NCI-H2107 treated with DMSO at 0.1 percent for 48 hours (cell line): ENCODE measurements around the gene OR51B6.
"Not testable (repeated sequence)": the region's sequence is repeated elsewhere in the genome, so short reads cannot be mapped to it uniquely, and the experiment has no call there.

Experiments
- DNase-seq: peaks from one replicate; lab custom pipeline; 2025; ENCODE audit not compliant: unreplicated experiment; lab: John Stamatoyannopoulos, UW

Gene OR51B6, protein sequence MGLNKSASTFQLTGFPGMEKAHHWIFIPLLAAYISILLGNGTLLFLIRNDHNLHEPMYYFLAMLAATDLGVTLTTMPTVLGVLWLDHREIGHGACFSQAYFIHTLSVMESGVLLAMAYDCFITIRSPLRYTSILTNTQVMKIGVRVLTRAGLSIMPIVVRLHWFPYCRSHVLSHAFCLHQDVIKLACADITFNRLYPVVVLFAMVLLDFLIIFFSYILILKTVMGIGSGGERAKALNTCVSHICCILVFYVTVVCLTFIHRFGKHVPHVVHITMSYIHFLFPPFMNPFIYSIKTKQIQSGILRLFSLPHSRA

DNA sequence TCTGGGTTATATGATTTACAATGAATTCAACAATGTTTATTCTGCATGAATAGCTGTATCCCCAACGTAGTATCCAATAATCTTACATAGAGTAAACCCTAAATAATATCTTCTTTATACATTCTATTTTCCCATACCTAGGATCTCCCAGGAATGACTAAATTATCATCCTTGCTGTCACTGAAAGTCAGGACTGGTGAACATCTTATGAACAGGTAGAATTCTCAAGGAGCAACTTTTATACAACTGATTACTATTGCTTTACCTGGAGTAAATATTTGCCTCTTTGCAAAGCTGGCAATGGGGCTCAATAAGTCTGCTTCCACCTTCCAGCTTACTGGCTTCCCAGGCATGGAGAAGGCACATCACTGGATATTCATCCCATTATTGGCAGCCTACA, at the start of gene OR51B6:
OR51B6 (plus strand) TSS at position 301 of the 400 bp plus-strand sequence; CDS start at position 301, 0 bp downstream.
- no peak for DNase-seq

DNA sequence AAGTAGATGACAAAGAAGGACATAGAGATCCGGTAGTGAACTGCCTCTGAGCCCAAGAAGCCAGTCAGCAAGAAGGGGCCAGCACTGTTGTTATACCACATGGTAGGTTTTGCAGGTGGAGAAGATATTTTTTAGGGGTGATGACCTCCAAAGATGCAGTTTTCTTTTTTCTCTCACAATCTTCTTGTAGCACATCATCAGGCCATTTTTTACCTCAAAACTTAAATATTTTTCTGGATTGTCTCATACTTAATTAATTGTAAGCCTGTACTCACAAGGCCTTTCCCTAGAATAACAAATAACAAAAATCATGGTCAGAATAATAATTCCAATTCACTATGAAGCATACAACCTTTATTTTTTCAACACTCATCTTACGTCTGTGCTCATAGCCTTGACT, 49.5 kb upstream of the OR51B6 start, which contains the start of gene OR51B4:
OR51B4 (minus strand) TSS at position 101 of the 400 bp plus-strand sequence; CDS start at position 101, 0 bp downstream.
- no peak for DNase-seq

DNA sequence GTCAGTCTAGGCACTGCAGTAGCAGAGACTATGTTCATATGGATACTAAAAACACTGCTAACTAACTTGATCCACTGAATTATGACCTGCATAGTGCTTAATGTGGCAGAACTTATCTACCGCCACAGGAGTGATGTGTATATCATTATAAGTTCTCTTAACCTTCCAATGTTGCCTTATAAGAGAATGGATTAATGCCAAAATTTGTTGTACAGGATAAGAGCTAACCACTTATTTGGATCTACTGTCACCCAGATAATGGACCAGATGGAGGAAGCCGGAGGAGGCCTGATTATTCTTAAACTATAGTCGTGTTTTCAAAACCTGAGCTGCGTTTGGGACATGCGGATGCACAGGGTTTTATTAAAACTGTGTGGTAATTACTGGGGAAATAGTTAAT, 47.7 kb upstream of the OR51B6 start:
- DNase-seq = no peak

DNA sequence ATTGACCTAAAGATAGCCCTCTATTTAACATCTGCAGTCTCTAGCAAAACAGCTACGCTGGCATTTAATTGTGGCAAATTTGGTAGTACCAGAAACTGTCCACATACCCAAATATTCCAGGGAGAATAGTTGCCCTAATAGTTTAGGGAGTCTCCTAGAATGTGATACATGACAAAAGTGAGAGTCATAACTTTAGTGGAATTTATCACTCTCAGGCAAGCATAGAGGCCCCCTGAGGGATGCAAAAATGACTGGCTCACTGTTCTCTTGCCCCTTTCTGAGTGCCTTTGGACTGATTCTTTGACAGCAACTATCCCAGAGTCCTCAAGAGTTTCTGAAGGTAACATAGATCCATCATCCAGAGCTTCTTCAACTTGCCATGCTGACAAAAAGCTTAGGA, 47.3 kb upstream of the OR51B6 start:
- no peak for DNase-seq

DNA sequence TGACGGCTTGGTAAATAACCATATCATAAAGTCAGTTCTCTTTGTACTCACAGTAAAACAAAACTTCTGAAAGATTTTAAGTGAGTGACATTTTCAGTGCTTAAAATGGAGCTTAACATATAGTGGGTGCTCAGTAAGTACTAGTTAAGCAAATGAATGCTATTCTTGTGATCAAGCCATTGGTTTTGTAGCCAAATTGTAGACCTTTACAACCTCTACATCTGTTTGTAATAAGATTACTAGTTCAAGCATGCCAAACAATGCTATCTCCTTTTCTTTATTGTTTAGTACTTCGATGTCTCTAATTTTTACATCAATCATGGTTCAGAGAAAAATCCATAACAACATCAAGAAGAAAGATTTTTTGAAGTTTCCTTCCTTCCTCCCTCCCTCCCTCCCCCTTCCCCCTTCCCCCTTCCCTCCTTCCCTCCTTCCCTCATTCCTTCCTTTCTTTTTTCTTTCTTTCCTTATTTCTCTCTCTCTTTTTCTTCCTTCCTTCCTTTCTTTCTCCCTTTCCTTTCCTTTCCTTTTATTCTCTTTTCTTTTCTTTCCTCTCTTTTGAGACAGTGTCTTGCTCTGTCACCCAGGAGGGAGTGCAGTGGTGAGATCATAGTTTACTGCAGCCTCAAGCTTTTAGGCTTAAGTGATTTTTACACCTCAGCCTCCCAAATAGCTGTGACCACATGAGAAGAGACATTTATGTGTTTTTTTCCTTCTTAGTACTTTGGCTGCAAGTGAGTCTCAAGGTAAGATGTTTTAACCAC, 43.9 kb upstream of the OR51B6 start:
- DNase-seq = no peak

DNA sequence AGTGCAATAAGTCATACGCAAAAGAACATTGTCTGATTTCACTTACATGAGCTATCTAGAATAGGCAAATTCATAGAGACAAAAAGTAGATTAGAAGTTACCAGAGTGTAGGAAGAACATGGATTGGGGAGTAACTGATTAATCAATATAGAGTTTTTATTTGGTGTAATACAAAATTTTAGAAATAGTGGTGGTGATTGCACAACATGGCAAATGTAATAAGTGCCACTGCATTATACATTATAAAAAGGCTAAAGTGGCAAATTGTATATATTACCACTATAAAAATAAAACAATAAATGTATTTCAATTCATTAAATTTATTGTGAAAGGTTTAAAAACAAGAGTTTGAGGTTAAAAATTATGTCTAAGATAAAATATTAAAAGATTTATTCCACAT, 40.9 kb upstream of the OR51B6 start:
- DNase-seq = no peak

DNA sequence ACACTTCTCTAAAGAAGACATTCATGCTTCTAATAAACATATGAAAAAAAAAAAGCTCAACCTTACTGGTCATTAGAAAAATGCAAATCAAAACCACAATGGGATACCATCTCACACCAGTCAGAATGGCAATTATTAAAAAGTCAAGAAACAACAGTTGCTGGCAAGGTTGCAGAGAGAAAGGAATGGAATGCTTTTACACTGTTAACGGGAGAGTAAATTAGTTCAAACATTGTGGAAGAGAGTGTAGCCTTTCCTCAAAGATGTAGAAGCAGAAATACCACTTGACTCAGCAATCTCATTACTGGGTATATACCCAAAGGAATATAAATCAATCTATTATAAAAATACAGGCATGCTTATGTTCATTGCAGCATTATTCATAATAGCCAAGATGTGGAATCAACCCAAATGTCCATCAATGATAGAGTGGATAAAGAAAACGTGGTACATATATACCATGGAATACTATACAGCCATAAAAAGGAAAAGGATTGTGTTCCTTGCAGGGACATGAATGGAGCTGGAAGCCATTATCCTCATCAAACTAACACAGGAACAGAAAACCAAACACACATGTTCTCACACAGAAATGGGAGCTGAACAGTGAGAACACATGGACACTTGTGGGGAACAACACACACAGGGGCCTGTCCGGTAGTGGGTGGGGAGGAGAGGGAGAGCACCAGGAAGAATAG, 37.8 kb upstream of the OR51B6 start:
- DNase-seq = not testable (repeated sequence)

DNA sequence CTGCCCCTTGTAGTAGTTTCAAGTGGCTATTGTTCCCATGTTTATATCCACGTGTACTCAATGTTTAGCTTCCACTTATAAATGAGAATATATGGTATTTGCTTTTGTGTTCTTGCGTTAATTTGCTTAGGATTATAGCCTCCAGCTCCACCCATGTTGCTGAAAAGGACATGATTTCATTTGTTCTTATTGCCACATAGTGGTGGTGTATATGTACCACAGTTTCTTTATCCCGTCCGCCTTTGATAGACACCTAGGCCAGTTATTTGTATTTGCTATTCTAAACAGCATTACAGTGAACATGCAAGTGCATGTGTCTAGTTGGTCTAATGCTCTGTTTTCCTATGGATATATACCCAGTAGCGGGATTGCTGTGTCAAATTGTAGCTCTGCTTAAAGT, 34.0 kb upstream of the OR51B6 start:
- no peak for DNase-seq

DNA sequence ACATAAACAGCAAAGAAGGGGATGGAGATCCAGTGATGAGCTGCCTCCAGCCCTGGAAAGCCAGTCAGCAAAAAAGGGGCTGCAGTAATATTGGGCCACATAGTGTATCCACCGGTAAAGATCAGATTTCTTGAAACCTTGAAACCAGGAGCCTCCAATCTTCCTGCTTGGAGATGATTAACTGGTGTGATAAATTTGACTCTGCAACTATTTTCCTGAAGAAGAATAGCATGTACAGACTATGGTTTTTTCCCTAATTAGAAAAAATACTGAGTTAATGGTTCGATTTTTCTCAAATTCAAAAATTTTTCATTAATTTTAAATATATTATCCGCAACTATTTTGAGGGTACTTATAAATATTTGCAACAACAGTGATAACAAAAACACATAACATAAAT, 27.1 kb upstream of the OR51B6 start, which contains the start of gene OR51B2:
OR51B2 (minus strand) TSS at position 101 of the 400 bp plus-strand sequence; CDS start at position 101, 0 bp downstream.
- no peak for DNase-seq

DNA sequence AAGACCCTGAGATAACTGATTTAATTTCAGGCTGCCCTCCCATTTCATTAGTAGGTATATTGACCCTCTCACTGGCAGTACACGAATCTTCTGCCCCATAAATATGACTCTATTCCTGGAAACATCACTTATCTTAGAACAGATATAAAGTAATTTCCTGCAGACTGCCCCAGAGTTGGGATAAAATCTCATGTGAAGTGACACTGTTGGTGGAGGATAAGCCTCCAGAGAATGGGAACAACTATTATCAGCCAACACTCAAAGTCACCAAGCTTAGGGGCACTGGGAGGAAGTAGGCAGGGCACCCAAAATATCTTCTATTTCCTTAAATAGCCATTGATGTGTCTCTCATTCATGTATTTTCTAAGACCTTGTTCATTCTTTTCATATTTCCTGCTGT, 16.1 kb upstream of the OR51B6 start:
- DNase-seq = no peak

DNA sequence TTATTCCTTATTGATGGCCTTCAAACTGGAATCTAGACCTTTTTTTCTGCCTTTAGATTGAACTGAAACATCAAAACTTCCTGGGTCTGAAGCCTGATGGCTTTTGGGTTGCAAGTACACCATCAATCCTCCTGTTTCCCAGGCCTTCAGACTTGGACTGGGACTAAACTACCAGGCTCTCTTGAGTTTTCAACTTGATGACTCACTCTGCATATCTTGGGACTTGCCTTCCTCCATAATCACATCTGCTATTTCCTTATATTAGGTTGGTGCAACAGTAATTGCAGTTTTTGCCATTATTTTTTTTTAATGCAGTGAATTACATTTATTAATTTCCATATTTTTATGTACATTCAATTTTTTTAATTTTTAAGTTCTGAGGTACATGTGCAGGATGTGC, 15.0 kb upstream of the OR51B6 start:
- no peak for DNase-seq

DNA sequence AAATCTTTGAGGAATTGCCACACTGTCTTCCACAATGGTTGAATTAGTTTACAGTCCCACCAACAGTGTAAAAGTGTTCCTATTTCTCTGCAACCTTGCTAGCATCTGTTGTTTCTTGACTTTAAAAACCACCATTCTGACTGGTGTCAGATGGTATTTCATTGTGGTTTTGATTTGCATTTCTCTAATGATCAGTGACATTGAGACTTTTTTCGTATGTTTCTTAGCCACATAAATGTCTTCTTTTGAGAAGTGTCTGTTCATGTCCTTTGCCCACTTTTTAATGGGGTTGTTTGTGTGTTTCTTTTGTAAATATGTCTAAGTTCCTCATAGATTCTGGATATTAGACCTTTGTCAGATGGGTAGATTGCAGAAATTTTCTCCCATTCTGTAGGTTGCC, 14.1 kb upstream of the OR51B6 start:
- not testable (repeated sequence) for DNase-seq

DNA sequence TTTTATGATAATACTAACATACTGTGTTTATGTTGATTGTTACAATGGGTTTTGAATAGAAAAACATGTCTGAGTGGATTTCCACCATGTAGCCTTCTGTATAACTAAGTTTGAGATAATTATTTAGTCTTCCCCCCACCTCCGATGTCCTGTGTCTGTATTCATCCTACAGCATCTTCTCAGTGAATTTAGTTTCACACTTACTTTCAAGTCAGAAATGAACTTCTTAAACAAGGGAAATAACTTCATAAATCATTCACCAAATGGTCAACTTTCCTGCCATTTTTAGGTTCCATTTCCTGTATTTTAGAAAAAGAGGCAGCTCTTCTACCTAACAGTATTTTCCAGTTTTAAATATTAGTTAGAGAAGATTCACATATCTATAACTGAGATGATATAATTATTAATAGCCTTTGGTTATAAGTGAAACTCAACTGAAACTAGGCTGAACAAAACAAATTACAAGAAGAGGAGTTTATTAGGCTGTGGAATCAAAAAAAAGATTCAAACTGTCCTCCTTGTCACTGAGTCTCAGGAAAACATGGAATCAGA, 11.5 kb upstream of the OR51B6 start:
- DNase-seq = no peak

DNA sequence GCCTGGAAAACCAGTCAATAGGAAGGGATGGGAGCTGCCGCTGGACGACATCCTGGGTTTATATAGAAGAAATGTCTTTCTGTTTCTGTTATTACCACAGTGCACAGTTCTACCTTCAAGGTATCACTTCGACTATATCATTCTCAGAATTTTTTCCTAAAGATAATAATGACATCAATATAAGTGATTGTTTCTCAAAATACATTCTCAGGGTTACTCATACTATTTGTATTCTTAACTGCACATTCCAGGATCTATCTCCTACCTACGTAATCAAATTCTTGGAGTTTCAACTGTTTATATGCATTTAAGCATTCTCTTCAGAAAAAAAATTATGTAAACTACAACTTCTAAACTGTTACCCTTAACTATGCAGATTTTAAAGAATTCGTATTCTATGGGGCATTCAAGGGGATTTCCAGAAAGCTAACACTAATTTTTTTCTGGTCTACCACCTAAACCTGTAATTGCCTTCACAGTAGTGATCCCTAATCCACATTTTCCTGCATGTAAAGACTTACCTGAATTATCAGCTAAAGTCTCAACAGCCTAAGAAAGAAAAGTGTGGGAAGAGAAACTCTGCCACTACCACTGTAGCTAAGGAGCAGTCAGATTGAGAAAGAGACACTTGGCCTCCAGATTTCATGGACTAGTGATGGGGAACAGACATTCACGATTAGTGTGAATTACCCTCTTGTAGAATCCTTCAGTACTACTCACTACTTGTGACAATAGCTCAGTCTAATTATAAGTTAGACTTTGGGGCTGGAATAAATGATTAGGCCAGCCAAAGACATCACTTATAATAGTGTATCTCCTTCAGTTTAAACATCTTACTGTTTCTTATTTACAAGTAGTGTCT, 7.6 kb upstream of the OR51B6 start, which contains the start of gene OR51B5:
OR51B5 (minus strand) TSS at position 51 of the 862 bp plus-strand sequence; CDS start at position 51, 0 bp downstream.
- no peak for DNase-seq

DNA sequence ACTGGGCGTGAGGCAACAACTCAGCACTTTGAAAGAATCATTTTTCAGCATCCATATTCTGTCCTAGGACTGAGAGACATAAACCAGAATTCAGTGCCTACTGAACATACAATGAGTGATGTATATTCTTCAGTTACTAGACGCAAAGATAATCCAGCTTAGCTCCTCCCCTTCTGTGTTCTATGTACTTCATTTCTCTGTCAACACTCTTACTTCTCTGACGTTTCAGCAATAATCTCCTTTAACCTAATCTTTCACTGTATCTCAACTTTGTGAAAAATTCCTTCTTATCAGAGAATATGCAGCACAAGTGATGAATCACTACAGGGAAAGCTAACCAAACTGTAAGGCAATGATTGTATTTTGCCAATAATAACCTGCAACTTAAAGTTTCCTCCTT, 5.5 kb upstream of the OR51B6 start:
- DNase-seq = no peak

DNA sequence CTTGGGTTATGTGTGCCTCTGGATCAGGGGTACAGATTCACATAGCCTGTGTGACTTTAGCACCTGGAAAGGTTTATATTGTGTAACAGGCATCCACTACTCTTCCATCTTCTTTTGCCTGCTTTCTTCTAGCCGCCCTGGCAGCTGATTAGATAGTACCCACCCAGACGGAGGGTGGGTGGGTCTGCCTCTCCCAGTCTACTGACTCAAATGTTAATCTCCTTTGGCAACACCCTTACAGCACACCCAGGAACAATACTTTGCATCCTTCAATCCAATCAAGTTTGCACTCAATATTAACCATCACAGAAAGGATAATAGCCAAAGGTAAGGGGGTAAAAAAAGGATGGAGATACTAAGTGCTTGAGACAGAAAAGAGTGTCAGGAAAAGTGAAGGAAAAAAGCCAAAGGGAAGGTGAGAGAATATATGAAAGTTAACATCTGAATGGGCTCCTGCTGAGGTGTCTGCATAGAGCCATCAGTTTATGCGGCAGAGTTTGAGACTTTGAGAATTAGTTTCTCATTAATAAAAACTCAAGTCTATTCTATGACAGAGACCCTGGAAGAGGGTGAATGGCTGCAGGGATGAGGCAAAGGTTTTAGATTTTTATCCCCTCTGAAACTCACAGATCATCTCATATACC, 2.6 kb upstream of the OR51B6 start:
- no peak for DNase-seq

DNA sequence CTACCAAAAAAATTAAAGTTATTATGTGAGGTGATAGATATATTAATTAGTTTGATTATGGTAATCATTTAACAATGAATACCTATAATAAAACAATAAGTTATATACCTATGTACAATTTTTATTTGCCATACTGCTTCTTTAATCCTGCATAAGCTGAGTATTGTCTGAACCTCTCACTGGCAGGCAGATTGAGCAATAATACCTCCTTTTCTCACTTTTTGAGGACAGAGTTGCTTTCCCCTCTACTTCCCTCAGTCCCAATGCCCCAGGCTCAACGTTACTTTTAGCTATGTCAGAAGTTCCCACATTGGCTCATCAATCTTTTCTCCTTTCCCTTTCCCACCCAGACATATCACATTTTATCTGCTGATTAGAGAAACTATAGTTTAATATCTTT, 1.8 kb upstream of the OR51B6 start:
- no peak for DNase-seq

DNA sequence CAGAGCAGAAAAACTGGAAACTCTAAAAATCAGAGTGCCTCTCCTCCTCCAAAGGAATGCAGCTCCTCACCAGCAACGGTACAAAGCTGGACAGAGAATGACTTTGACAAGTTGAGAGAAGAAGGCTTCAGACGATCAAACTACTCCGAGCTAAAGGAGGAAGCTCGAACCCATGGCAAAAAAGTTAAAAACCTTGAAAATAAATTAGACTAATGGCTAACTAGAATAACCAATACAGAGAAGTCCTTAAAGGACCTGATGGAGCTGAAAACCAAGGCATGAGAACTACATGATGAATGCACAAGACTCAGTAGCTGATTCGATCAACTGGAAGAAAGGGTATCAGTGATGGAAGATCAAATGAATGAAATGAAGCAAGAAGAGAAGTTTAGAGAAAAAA, 4.7 kb downstream of the OR51B6 start:
- DNase-seq = not testable (repeated sequence)

DNA sequence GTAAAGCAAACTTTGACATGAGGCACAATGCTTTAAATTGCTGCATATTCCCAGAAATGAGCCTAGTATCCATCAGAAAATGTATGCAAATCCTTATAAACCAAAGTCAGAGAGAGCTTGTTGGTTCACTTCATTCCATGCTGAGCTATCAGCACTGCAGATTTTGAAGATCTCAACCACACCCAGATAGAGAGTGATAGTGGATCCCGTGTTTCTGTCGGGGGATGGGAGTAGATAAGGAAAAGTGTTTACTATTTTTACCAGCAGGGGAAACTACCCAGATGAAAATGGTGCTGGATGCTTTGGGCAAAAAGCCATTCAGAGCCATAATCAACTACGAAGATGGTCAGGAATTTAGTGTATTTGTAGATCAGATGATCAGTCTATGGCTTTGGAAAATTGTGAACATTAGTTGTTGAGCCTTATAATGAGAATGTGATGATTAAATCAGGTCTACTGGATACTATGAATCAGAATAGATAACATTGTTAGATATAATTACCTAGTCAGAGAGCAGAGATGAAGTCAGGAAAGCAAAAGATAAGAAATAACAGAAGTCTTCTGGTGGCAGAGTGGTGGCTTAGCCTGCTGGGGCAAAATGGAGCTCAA, 10.8 kb downstream of the OR51B6 start:
- DNase-seq = no peak
